ENCODE results near the gene GJC2.
A peak's percentile ranks its signal among the peaks of the same experiment; 100 is the strongest.

GJC2 gene

DNA sequence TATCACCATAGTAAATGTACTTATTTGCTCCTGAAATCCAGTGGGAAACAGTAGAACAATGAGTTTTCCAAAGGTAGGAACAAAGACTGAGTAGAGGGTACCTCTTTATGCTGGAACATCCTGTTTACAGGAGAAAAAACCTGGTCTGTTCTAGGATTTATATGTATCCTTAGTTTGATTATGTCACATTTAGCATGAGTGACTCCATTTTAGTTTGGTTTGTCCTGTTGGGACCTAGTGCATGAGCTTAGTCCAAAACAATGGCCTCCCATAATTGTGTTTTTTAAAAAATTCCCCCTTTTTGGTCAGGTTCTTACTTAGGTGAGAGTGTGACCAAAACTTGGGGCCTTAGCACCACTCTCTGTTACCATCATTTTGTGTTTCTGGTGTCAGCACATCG, 37.1 kb upstream of the GJC2 start:
- no peak for DNase-seq (ENCODE audit: low read depth, low spot score)

DNA sequence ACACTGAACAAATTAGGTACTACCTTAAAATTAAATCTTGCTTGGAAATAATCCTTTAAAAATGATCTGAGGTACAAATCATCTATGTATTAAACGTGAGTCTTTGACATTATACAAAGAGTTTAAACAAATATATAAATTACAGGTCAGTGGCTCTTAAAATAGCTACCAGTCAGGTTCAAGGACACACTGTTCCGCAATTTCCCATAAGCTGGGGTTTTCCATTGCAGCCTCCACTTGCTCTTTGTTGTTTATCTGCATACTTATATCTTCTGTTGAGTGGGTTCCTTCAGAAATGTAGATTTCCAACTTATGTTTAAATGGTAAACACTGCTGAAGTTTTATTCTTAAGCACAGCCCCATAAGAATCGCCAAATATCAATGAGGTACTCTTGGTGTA, 34.9 kb upstream of the GJC2 start:
- no peak for DNase-seq (ENCODE audit: low read depth, low spot score)

DNA sequence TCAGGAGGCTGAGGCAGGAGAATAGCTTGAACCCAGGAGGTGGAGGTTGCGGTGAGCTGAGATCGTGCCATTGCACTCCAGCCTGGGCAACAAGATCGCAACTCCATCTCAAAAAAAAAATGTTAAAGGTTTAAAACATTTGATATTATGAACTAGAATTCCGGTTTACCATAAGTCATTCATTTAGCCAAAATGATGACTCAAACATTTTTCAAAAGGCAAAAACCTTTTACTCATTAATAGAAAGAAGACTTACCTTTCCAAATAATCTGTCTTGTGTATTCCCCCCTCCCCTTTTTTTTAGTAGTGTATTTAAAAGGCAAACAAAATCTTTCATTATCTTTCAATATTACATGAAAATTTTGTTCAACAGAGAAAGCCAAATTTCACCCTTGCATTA, 32.4 kb upstream of the GJC2 start:
- no peak for DNase-seq (ENCODE audit: low read depth, low spot score)

DNA sequence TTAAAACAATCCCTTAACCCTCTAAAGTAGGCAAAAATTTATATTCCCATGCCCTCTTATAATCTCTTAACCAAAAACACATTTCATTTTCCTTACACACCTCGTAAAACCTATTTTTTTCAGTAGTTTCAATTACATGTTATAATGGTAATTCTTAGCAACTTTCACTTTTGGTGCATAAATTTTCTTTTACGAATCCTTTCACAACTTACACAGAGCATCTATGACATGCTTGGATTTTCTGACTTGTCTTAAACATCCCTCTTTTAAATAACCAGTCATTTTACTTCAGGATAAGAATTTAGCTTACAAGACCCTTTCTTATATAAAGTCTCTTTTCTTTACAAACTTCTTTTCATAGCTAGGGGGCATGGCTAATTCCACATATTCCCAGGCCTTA, 31.7 kb upstream of the GJC2 start:
- DNase-seq (ENCODE audit: low read depth, low spot score), result no peak

DNA sequence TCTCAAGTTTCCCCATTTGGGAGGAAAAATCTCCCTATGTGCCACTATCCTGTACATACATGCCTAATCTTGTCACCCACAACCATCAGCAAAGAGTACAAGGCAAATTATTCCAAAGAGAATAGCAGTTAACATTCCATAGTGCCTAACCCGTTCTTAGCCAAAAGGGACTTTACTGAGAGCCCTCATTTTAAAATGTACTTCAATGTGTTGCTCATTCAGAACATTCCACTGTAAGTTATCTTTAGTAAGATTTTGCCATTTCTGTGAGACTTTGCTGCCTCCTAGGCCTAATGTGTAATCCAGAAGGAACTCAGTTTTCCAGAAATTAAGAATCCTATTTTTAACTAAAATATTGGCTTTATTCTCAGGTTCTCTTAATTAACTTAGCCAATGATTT, 29.4 kb upstream of the GJC2 start:
- DNase-seq (ENCODE audit: low read depth, low spot score), result no peak

DNA sequence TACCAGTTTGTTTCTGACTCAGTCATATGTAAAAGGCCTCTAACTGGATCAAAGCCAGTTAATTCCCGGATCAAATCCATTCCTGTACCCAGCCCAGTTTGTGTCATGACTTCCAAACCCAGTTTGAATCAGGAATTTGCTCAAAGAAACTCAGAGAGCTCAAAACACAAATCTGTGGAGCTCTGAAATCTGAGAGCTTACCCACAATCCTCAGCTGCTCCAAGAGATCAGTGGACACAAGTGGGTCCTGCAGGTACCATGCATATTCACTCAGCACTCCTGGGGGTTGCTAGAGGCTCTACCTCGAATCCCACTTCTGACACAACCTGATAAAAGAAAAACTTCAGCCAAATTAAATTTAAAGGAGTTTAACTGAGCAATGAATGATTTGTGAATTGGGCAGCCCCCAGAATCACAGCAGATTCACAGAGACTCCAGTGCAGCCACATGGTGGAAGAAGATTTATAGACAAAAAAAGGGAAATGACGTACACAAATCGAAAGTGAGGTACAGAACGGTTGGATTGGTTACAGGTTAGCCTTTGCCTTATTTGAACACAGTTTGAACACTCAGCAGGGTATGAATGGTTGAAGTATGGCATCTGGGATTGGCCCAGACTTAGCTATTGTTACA, 28.8 kb upstream of the GJC2 start:
- no peak for DNase-seq (ENCODE audit: low read depth, low spot score)

DNA sequence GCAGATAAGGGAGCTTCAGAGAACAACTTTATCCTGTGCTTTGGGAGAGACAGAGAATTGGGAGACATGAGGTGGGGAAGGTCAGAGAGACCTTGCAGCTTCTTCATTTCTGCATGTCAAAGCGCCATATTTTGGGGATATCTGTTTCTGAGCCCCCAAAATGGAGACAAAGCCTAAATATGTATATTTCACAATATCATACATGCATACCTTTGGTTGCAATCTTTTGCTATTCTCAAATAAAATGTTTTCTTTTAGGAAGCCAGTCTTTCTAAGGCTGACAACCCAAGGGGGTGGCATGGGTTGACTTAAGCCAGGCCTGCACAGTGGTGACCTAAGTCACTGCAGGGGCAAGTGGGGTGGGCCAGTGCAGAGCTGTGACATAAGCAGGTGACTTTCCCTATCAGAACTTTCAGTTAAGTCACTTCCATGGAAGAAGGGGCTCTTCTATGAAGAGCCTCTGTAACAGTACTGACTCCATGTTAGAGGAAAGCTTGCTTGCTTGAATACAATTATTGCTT, 26.7 kb upstream of the GJC2 start:
- DNase-seq (ENCODE audit: low read depth, low spot score), result no peak

DNA sequence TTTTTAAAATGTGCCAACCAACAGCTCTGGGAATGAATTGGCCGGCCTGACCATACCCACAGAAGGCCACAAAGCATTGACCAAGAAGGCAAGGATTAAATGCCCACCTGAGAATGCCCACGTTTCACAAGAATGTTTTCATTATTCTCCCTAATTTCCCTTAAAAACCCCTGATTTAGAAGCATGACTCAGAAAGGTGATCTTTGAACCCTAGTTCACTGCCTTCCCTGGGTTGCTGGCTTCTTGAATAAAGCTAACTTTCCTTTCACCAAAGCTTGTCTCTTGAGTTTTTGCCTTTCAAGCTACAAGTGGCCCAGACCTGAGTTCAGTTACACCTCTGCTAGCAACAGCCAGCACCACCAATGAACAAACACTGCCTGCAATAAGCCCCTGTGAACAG, 26.2 kb upstream of the GJC2 start:
- no peak for DNase-seq (ENCODE audit: low read depth, low spot score)

DNA sequence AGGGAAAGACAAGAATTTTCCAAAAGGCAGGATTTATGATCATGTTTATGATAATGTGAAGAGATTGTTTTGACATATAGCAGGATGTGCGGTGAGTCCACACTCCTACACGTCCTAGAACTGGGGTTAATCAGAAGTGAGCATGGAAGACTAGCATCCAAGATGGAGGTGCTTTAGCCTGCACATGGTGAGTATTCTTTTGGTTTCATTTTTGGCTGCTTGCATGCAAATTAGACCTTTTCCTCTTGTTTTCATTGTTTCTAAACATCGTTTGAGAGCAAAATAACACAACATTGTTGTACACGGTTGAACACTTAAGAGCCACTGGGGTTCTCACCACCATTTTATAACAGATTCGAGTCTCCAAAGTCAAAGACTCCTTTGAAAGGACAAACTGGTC, 24.5 kb upstream of the GJC2 start:
- no peak for DNase-seq (ENCODE audit: low read depth, low spot score)

DNA sequence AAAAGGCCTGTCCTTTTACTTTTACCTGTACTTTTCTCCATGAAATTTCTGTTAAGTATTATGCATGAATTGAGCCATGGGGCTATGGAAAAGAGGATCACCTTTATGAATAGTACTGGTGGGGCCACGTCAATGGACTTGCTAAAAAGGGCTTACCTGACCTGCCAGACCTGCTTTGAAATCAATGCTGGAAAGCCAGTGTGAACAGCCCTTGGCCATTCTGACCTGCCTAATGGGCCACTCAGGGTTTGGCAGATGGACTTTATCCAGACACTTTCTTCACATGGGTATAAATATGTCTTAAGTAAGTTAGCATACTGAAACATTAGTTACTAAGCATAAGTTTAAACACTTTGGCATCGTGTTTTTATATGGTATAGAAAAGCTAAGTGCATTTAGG, 18.0 kb upstream of the GJC2 start:
- DNase-seq (ENCODE audit: low read depth, low spot score), result no peak

DNA sequence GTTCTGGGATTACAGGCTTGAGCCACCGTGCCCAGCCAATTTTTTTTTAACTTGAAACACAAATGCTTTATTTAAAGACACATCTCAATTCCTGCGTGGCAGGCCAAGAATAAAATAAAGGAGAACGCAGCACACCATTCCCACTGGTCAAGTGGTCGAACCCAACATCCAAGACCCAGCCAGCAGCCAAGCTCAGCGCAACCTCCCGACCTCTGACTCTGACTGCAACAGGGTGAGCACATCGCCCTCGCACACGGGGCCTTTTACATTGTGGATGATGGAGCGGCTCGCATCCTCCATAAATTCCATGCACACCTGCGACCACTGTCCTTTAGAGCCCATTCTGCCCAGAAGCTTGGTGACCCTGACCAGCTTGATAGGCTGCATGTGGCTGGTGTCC, 15.1 kb upstream of the GJC2 start:
- DNase-seq (ENCODE audit: low read depth, low spot score), result no peak

DNA sequence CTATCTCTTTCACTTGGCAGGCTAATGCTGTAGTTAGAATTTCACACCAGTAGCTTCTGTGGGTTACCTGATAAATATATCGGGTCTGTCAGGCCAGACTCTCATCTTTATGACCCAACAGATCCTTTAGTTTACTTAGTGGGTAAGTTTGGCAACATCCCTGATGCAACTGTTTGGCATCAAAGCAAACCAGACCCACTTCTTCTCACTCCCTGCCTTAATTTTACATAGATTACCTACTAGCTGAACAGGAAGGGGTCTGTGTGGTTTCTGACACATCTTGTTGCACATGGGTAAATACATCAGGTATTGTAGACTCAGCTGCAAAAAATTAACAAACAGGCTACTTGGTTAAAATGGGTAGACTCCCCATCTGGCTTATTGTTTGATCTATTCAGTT, 12.8 kb upstream of the GJC2 start:
- no peak for DNase-seq (ENCODE audit: low read depth, low spot score)

DNA sequence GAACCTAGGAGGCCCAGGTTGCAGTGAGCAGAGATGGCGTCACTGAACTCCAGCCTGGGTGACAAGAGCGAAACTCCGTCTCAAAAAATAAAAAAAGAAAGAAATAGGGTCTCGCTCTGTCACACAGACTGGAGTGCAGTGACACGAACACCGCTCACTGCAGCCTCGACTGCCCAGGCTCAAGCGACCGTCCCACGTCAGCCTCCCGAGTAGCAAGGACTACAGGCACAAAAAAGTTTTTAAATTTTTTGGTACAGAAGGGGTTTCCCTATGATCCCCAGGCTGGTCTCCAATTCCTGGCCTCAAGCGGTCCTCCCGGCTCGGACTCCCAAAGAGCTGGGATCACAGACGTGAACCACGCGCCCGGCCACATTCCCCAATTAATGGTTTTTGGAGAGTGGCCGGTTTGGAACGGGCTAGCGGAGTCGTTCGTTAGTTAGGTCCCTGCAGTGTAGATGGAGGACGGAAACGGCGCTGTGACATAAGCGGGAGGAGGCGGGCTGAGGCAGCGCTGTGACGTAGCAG, 10.3 kb upstream of the GJC2 start:
- DNase-seq (ENCODE audit: low read depth, low spot score), result no peak

DNA sequence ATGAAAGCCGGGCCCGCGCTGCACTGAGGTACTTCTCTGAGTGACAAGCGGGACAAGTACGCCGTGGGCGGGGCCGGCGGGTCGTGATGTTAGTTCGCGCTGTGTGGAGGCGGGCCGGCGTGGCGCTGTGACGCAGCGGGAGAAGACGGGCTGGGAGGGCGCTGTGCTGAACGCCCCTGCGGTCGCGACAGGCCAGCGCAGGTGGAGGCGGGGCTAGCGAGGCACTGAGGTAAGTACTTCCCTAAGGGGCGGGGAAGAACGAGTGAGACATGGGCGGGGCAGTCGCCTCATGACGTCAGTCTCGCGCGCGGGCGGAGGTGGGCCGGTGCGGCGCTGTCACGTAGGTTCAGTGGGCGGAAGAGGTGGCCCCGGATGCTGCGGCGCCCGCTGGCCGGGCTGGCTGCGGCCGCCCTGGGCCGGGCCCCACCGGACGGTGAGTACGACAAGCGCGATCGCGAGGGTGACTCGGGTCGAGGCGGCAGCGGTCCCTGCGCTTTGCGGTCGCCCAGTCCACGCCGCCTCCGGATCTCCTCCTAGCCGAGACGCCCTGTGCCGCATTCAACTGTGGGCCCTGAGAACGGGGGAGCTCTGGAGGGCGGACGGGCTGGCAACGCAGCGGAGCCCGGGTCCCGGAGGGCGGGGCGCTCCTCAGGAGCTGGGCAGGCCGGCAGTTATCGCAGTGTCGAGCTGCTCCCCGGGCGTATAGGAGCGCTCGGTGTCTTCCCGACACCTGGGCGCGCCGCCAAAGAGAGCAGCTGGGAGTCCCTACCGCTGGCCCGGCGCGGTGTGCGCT, 9.6 kb upstream of the GJC2 start, which contains the start of gene GUK1:
Gene GUK1 (plus strand): TSS at position 349 of the 793 bp plus-strand sequence. CDS start 24 bp downstream, at position 373.
- peak; percentile 100 for DNase-seq (ENCODE audit: low read depth, low spot score)

DNA sequence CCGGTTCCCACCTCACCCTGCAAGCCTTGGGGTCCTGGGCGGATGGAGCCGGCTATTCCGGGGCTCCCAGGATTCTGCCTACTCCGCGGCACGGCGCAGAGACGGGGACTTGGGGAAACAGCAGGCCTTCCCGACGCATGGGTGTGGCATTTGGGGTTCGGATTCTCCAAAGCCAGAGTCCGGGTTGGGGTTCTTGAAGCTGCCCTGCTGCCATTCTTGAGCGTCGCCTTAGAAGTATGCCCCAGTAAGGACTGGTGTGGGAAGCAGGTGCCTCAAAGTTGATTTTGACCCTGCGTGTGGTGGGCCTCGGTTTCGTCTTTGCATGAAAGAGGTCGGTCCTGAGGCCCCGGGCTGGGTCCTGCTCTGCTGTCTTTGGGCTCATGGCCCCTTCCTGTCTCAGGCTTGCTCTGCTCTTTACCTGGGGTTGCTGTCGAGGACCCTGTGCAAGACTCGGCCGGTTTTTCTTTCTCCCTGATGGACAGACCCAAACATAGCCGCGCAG, 9.0 kb upstream of the GJC2 start:
- no peak for DNase-seq (ENCODE audit: low read depth, low spot score)

DNA sequence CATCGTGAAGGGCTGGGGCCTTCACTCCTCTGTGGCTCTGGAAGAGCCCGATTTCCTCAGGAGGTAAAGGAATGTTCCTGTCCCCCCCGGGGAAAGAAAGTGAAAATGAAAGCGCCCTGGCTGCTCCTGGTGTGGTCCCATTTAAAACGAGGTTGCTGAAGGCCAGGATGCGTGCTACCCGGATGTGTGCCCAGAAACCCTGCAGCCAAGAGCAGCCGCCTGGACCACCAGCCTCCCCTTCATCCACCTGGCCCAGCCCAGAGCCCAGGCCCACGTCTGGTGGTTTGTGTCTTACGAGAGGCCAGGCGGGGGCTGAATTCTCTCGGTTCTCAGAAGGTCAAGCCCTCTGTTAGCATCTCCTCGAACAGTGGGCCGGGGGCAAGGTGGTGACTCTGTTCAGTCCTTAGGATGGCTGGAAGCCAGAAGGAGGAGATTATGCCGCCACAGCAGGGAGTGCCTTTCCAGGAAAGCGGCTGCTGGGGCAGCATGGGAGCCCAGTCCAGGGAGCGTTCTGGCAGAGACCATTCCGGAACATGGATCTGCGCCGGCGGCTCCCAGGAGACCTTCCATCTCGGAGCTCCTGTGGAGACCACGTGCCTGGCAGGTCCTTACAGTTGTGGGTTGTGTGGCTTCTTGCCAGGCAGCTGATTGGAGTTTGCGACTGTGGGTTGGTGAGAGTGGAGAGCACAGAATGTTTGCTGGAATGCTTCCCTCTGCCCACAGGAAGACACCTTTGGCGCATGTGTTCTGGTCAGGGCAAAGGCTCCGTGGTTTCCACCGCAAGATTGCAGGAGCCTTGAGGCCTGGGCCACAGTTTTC, 8.3 kb upstream of the GJC2 start:
- peak; percentile 90 for DNase-seq (ENCODE audit: low read depth, low spot score)

DNA sequence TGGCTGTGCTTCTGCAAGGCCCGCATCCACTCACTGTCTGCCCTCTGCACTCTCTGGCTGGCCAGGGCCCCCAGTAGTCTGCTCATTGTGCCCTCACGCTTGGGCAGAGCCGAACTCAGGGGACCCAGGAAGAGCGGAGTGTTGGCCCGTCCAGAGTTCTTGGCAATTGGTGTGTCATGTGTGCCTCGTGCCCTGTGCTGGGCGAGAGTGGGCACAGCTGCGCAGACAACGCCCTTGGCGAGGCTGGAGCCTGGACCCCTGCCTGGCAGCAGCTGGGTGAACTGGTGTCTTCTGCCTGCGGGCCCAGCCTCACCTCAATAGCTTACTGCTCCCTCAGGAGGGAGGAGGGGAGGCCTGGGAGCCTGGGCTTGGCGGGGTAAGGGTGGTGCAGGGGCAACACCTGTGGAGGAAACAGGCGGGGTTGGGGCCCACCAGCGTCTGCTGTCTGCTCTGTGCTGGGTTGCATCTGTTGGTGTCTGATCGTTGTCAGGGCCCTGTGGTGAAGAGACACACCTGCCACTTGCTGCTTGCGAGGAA, 7.5 kb upstream of the GJC2 start:
- no peak for DNase-seq (ENCODE audit: low read depth, low spot score)

DNA sequence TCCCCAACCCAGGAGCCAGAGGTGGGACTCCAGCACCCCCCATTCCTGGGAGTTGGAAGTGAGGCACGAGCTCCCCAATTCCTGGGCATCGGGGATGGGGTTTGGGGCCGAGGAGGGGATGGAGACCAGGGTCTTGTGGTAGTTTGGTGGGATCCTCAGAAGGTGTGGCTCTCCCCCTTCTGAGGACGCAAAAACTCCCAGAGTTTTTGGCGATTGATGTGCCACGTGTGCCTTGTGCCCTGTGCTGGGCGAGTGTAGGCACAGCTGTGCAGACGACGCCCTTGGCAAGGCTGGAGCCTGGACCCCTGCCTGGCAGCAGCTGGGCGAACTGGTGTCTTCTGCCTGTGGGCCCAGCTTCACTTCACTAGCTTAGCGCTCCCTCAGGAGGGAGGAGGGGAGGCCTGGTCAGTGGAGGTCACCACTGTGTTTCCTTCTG, 7.0 kb upstream of the GJC2 start:
- no peak for DNase-seq (ENCODE audit: low read depth, low spot score)

DNA sequence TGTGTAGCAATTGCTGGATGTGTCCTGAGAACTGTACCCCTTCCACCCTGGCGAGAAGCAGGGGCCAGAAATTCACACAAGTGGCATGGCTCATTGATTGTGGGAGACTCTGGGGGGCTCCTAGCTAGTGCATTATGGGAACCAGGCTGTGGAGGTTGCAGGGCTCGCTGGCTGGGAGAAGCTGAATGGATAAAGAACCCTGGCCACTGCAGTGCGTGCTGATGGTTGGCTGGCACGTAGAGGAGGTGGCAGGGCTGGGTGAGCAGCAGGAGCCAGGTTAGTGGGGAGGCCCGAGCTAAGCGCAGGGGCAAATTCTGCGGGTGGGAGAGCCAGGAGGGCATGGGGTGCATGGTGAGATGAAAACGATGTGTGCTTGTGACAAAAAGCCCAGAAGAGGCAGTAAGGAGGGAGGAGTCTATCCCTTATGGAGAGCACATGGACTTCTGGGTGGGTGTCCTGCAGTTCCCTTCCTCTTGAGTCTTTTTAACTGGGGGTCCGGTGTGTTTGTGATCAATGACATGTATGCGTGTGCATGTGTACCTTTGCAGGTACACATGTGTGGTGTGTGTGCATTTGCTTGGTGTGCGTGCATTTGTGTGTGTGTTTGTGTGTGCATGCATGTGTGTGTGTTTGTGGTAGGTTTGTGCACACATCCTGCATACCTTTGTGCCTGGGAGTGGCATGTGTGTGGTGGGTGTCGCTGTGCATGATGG, 6.1 kb upstream of the GJC2 start:
- no peak for DNase-seq (ENCODE audit: low read depth, low spot score)

DNA sequence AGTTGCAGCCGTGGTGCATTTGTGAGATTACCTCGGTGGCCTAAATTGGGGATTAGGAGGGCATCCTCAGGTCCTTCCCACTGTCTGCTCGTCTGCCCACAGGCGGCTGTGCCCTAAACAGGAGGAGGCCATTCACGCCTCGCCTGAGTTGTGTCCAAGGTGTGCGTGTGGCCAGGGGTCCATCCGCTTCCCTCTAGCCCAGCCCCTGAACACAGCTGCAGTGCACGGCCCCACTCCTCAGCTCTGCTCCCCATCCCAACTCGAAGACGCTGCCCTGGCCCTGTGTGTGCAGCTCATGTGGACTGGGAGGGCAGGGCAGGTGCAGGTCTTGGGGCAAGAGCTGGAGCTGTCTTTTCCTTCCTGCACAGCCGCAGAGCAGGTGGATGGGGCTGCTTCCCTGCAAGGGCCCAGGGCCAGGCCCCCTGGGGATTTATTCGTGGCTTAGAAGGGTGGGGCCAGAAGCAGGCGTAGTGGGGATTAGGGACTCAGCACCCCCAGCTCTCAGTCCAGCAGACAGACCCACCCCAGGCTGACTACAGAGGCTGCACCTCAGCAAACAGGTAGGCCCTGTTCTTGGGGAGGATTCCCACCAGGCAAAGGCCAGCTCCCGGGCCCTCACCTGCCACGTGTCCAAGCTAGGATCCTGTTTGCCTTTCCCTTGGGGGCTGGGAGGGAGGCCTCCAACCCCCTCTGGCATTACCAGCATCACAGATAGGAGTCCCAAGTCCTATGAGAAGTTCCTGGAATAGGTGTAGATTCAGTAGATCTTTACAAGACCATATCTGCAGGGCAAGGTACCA, 5.3 kb upstream of the GJC2 start:
- no peak for DNase-seq (ENCODE audit: low read depth, low spot score)
